ENCODE data around the gene ADAMTS1.
"Not testable (repeated sequence)": the region's sequence is repeated elsewhere in the genome, so short reads cannot be mapped to it uniquely, and the experiment has no call there.

The ADAMTS1 gene

DNA sequence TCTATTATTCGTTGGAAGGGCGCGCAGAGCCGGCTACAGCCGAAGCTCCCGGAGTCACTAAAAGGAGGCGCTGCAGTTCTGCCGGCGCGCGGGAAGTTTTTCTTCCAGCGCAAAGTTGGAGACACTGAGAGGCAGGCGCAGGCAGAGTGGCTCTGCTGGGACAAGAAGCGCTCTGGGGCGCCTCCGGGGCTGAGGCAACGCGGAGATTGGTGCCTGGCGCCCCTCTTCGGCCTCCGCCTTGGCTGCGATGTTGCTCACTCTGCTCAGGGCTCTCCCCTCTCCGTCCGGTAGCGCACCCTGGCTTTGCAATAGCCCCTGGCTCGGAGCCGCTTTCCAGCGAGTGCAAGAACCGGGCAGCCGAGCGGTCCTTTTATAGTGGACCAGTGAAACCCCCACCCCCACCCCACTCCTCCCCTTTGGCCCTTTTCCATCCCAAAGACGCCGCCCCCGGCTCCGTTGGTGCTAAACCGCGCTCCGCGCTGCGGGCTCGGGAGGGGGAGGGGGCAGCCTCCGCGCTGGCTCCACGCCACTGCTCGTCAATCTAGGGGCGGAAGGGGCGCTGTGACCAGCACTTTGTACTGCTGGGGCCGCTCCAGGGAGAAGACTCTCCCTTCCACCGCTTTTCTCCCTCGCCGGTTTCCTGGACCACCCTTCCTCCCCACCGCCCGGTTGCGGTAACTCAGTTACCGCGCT, at the start of gene ADAMTS1:
ADAMTS1 (minus strand) TSS at position 344 of the 693 bp plus-strand sequence. CDS start 455 bp downstream, outside the sequence.
- FAIRE-seq, result peak; percentile 73

DNA sequence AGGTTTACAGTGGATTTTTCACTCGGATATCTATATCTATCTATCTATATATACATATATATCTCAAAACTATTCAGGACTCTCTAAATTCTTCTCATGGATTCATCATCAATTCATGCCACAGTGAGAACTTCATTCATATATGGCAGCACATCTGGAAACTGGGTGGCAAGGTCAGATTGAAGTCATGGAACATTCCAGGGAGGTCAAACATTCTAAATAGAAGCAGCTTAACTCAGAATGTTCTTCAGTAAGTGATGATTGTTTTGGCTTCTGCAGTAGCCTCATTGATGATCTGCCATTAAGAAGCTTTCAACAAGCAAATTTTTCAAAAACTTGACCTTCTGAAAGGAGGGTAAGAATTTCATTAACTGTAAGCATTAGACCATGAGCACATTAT, 46.9 kb upstream of the ADAMTS1 start:
- no peak for FAIRE-seq

DNA sequence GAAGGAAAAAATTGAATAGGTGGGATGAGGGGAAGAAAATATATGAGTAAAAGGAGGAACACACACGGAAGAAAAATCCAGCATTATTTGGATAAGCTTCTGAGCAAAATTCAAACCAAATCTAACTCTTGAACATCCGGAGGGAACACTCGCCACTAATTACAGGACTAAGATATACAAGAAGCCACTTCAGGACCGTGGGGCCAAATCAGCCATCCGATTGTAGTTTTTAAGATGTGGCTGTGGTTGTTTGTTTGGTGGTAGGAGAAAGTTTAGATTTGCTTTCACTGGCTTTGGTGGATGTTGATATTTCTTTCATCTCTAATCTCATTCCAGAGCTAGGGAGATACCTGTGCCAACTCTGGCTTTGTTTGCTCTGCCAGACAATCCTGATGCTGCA, 43.7 kb upstream of the ADAMTS1 start:
- FAIRE-seq, result no peak

DNA sequence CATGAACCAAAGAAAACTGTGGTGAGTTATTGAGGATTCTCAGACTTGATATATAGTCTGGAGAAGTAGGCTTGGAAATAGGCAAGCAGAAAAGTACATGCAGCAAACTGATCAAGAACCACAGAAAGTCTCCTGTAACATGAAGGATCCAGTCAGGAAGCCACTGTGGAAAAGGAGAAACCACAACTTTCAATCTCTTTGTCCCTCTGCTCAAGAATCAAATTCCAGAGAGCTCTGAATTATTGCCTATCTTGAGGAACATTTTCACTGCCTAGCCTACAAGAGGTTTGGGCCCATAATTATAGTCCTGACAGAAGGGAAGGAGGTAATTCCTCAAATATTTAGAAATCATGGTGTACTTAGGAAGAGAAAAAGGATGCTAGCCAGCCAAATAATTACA, 43.0 kb upstream of the ADAMTS1 start:
- FAIRE-seq, result no peak

DNA sequence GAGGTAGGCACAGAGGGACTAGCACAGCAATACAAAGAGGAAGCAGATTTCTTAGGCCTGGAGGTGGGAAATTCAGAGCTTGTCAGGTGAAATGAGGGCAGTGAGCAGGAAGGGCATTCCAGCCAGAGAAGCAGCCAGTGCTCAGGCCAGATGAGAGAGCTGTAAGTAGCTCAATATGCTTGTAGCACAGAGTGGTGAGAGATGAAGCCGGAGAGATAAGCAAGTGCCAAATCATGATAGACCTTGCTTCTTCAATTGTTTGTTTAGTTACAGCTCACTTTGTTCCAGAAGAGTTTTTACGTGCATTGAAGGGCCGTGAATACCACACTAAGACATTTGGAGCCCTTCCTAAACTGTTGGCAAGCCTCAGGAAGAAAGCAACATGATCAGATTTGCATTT, 42.0 kb upstream of the ADAMTS1 start:
- no peak for FAIRE-seq

DNA sequence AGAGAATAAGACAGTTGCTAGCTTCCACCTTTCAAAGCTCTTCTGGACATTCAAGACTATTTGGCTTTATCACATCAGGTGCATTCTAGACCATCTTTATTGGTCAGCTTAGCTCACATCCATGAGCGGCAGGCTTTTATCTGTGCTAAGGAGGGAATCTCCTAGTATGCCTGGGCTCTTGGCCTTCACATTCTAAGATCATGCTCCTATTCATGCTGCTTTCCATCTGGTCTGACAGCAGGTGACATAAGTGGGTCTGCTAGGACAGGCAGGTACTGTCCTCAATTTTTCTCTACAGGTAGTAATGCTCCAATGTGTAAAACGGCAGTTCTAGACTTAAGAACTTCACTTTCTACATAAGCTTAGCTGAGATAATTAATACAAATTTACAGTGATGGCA, 39.2 kb upstream of the ADAMTS1 start:
- no peak for FAIRE-seq

DNA sequence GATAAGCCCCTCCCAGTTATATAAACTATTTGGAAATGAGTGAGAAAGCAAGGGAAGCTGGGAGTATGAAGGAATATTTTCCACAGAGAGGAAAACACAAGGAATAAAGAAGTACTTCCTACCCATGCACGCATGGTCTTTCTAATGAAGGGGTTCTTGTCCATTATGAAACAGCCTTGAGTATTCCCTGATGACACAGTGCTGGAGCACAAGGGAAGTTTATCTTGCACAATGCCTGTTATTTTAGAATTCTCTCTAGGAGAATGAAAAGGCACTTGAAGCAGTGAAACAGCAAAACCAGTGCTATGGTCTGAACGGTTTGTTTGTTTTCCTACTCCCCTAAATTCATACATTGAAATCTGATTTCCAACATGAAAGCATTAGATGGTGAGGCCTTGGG, 38.6 kb upstream of the ADAMTS1 start:
- no peak for FAIRE-seq

DNA sequence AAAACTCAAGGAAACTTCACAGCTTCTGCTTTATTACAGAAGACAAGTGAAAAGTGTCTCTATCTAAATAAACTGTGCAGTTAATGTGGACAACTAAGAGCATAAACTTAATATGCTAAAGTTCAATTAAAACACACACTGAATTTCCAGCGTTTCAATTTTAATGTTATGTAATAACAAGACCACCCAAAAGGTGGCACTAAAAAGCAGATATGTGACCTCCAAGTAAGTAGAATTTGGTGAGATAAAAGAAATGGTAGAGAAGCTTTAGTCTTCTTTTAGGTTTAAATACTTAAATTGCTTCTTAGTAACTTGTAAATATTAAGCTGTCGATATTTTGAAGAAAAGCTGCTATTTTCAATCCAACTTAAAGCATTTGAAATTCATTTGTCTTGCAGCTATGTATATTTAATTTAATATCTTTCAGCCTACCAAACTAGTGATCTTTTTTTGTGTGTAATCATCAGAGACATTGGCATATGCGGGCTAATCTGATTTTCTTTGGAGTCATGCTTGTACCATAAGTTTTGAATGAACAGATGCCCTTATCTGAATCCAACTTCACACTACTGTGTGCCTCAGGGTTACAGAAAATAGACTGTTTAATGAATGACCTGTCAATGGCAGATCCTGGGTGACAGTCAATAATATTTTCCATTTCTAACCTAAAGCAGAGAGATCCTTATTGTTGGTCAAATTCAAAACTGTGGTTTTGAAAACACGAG, 36.5 kb upstream of the ADAMTS1 start:
- peak; percentile 79 for FAIRE-seq

DNA sequence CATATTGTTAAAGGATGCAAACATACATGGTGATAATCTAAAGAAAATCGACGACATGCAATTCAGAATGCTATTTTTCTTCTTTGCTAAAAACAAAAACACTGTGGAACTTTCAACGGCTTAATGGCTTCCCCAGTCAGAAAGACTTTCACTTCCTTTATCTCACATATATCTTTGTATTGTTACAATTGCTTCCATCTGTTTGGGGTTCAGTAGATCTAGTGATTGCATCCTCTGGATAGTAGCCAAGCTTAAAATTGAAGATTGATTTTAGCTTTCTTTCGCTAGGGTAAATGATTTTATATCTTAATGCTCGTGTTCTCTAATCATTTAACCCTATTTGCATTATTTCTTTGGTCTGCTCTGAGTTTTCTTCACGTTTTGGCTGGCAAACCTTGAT, 31.8 kb upstream of the ADAMTS1 start:
- no peak for FAIRE-seq

DNA sequence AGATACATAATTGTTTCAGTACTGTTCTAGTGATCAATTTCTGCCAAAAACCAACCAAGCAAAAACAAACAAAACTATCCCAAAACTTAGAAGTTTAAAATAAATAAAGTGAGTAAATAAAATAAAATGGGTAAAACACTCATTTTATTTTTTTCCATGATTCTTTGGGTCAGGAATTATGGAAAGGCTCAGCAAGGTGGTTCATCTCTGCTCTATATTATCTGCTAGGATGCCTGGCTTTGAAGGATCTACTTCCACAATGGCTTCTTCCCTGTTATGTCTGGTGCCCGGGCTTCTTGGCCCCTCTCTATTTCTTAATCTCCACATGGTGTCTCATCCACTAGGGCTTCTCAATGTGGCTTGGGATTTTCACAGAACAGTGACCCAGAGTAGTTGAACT, 29.1 kb upstream of the ADAMTS1 start:
- FAIRE-seq, result no peak

DNA sequence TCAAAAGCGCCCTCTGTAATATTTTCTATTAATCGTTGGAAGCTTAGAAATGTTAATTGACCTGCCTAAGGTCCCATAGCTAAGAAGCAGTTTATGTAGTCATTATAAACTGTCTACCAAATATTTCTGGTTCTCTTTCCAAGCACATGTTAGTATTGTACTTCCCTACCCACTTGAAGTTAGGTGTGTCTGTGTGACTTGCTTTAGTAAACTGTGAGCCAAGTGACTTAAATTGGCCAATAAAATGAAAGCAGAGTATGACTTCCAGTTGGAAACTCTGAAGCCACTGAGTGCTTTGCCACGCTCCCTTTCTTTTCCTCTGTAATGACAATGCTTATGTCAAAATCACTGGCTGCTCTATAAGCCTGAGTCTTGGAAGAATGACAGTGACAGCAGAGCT, 20.6 kb upstream of the ADAMTS1 start:
- FAIRE-seq, result no peak

DNA sequence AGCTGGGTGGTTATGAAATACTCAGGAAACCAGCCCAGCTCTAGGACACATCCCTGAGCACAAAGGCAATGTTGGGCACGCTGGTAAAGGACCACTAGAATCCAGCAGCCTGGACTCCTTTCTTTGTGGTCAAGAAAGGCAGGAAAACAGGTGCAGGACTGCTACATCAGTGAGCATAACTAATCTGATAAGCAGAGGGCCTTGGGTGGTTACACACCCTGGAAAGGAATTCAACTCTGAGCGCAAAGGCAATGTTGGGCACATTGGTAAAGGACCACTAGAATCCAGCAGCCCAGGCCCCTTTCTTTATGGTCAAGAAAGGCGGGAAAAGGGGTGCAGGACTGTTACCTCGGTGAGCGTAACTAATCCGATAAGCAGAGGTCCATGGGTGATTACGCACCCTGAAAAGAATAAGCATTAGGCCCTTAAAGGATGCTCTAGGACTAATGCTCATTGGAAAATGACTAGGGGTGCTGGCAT, 11.7 kb upstream of the ADAMTS1 start:
- FAIRE-seq, result not testable (repeated sequence)

DNA sequence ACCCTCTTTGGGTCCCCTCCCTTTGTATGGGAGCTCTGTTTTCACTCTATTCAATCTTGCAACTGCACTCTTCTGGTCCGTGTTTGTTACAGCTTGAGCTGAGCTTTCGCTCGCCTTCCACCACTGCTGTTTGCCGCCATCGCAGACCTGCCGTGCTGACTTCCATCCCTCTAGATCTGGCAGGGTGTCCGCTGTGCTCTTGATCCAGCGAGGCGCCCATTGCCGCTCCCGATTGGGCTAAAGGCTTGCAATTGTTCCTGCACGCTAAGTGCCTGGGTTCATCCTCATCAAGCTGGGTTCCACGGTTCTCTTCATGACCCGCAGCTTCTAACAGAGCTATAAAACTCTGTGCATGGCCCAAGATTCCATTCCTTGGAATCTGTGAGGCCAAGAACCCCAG, 9.5 kb upstream of the ADAMTS1 start:
- not testable (repeated sequence) for FAIRE-seq

DNA sequence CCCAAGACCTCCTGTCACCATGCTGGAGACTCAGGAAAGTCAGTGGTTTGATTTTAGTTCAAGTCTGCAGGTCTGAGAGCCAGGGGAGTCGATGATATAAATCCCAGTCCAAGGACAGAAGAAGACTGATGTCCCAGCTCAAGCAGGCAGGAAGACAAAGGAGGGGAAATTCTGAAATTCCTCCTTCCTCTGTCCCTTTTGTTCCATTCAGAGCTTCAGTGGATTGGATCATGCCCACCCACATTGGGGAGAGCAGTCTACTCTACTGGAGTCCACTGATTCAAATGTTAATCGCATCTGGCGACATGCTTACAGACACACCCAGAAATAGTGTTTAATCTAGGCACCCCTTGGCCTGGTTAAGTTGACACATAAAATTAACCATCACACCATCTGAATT, 7.2 kb upstream of the ADAMTS1 start:
- no peak for FAIRE-seq

DNA sequence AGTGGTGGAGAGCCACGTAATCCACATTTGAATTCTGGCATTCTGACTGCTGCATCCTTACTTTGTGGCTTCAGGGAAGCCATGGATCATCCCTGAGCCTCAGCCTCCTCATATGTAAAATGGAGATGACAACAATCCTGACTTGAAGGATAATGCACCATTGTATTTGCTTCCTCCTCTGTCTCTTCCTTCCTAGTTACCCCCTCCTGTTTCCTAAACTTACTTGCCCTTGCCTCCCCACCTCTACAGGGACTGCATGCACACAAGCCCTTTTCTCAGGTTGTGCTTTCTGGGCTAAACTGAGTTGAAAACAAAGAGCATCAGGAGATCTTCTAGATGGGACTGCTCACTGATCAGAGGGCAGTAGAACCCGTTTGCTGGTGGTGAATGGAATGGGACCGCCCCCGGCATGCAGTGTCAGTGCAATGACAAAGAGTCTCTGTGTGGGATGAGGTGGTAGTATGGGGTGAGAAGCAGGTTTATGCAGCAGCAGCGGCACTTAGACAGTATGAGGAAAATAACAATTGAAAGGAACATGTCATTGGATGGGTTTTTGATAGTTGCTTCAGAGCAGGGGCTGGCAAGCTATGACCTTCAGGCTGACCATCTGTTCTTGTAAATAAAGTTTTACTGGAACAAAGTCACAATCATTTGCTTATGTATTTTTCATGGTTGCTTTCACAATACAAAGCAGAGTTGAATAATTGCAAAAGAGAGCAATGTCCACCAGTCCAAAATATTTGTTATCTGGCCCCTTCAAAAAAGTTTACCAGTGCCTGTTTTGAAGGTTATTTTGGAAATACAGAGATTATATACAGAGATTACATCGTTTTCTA, 6.1 kb upstream of the ADAMTS1 start:
- no peak for FAIRE-seq

DNA sequence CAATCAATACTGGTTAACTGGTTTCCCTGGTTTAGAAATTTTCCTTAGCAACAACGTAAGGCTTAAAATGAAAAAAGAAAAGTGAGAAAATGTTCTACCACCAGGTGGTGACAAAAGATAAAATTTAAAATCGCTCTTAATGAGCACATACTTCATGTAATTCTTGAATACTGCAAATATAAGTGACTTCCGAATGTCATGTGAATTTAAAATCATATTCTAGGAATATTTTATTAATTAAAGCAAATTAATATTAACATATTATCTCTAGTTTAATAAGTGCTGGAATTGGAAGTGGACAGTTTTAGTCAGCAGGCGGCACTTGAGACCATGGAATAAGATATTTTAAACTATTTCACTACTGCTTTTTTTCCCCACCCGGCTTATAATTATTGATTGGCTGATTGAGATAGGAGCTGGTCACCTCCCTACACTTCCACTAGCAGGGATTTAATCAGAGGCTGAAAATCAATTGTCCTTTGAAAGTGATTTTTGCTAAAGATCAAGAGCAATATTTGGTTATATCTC, 5.0 kb upstream of the ADAMTS1 start:
- no peak for FAIRE-seq

DNA sequence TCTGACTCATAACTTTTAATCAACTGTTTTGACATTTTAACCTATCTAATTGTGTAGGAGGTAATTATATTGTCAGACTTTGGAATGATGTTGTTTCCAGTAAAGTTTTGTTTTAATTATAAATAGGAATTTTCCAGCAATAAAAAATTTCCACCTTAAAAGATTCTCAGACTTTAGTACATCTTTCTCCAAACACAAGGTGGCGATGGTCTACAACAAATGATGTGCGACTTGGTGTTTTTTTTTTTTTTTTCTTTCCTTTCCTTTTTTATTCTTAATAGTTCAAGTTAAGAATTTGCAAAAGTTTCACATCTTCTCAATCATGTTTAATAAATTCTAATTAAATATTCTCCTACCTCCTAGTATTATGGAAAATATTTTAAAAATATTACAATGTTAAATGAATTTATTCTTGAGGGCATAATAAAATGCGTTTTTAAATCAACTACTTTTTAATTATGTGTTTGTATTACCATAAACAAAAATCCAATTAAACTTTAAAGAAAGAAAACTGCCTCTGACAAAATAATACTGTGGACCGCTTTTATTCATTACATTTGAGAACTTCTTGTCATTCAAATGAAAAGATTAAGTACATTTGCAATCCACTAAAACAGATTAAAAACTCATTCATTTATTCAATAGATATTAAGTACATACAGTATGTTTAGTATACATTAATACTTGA, 4.4 kb upstream of the ADAMTS1 start:
- FAIRE-seq, result peak; percentile 99

DNA sequence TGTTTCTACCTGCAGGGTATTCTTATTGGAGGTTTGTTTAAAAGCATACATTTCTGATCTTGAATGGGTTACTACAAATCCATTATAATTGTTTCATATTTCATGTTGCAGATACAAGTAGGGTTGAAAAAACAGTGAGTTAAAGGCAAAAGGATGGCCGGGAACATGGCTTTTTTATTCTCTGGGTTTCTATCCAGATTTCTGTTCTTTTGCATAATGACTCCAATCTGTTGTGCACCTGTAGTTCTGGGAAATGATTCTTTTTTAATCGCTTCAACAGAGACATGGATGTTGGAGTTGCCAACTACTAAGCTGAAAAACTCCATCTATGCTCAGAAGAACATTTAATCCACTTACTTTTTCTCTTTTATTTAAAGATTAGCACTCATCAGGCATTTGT, 2.7 kb upstream of the ADAMTS1 start:
- FAIRE-seq, result no peak

DNA sequence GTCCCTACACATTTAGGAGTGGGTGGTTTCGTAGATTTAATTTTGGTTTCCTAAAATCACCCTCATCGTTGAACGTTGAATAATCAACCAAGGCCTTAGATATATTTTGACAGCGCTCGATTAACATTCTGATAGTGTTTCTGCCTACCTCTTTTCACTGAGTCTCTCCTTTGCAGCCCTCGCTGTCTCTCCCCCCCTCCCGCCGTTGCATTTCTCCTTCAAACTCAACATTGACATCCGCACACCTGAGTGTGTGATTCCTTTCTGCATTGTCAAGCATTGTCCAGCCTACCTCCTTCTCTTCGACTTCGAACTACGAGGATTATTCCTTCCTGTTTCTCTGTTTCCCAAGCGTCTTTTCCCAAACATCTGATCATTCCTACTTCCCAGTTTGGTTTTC, 1.8 kb upstream of the ADAMTS1 start:
- no peak for FAIRE-seq

DNA sequence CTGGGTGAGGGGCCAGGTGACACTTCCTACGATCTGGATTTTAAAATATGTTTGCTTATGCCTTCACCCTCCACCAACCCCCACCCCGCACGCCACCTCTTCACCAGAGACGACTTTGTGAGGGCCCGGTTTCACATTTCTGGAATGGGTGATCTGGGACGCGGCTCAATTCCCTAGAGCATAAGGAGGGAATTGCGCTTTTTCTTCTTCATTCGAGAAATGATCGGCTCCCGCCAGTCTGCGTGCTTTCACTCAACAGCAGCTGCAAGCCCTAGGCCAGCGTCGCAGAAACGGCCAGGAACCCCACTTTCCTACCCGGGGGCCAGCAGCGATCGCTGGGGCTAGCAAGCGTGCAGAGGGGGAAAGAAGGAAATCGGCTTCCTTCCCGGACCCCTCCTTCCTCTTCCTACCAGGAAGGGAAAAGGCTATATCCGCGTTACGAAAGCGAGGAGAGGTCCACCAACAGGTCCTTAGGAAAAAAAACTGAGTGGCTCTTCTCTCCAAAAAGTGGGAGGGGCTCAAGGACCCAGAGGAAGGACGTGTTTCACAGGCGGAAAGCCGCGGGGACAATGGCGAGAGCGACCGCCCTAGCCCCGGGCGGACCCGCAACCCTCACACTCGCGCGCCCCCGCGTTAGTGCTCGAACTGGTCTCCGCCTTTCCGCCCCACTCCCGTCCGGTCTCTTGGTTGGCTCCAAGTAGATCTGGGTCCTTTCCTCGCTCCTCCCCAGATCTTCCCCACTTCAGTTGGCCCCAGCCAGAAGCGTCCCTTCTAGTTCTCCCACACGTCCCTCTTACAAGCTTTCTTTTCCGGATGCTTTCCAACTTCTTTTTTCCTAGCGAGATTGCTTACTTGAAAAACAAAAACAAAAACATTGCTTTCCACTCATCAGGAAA, 1.1 kb upstream of the ADAMTS1 start:
- FAIRE-seq, result peak; percentile 96

DNA sequence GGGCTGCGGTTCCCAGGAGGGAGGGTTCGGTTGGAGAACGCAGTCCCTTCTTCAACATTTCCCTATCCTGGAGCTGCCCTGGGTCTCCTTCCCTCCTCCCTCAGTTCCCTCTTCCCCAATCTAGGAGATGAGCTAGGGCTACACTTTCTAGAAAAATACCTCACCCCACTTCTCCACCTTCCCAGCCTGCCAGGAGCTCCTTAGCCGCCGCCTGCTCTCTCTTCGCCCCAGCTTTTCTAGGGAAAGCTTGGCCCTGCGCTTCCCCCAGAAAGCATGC, 488 bp upstream of the ADAMTS1 start:
- FAIRE-seq, result no peak
